DLD1 (cell line): ENCODE measurements around the gene IL4I1.

Source experiments
- in situ Hi-C: cut with HindIII; loops from 2 replicates; pipeline ENCODE4 v1.10.0; 2017; ENCODE audit warnings: low sequenced_read_pairs

The IL4I1 gene

DNA sequence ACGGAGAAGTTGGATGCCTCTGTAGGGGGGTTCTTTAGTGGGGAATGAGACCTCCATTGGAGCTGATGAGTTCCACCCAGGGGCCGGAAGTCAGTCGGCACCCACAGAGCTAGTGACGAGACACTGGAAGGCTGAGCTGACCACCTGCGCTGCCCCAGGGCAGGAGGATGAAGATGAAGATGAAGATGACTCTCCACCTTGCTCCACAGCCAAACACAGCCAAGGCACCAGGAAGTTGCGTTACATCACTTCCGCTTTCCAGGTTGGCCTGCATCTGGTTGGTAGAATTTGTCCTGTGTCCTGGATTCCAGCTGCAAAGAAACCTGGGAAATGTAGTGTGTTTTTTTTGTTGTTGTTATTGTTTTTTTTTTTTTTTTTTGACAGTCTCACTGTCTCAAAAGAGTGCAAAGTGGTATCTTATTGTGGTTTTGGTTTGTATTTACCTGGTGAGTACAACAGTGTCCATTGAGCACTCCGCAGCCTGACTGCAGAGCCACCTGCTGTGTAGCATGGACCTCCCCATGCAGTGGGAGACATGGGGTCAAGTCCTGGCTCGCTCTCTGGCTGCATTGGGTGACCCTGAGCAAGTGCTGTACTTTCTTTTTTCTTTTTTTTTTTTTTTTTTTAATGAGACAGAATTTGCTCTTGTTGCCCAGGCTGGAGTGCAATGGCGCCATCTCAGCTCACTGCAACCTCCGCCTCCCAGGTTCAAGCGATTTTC lies 17.3 kb downstream of the IL4I1 start:
- in situ Hi-C loops: no loop called here

DNA sequence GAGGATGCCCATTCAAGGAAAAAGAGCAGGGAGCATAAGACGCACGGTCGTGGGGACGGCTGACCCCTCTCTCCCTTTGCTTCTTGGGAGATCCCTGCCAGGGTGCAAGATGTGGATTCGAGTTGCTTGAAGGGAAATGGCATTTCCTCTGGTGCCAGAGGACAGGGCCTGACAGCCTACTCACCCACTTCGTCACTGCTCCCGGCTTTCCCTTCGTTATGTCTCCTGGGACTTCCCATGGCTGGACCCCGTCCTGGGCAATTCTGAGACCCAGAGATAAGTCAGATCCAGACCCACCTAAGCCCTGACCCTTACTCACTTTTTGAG lies 18.0 kb downstream of the IL4I1 start:
- in situ Hi-C loops: no loop called here

DNA sequence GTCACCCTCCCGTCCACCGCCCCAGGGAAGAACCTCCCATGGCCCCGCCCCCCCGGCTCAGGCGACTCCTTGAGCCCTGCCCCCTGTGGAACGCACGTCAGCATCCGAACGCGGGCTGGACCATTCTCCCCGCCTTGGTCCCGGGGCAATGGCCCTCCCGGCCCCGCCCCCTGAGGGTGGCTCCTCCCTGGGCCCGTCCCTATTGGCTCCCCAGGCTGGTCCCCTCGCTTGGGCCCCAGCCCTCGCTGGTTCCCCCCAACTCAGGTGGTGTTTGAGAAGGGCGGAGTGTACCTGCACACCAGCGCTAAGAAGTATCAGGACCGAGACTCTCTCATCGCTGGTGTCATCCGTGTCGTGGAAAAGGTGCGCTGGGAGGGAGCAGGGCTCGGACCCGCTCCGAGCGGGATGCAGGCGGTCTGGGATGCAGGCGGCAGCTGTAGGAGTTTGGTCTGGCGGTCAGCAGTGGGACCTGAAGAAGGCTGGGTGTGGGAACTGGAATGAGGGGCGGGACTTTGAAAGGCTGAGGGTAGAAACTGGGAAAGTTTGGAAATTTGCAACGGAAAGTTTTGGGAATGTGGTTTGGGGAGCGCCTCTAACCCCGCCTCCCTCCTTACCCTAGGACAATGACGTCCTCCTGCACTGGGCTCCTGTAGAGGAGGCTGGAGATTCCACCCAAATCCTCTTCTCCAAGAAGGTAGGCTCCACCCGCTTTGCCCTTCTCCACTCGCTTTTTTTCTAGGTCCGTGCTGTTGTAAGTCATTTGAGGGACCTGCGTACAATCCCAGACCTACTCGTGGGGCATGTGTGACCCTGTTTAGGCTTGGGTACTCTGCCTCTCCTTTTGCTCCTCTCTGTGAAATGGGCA lies 18.6 kb downstream of the IL4I1 start:
- in situ Hi-C loops: no loop called here

DNA sequence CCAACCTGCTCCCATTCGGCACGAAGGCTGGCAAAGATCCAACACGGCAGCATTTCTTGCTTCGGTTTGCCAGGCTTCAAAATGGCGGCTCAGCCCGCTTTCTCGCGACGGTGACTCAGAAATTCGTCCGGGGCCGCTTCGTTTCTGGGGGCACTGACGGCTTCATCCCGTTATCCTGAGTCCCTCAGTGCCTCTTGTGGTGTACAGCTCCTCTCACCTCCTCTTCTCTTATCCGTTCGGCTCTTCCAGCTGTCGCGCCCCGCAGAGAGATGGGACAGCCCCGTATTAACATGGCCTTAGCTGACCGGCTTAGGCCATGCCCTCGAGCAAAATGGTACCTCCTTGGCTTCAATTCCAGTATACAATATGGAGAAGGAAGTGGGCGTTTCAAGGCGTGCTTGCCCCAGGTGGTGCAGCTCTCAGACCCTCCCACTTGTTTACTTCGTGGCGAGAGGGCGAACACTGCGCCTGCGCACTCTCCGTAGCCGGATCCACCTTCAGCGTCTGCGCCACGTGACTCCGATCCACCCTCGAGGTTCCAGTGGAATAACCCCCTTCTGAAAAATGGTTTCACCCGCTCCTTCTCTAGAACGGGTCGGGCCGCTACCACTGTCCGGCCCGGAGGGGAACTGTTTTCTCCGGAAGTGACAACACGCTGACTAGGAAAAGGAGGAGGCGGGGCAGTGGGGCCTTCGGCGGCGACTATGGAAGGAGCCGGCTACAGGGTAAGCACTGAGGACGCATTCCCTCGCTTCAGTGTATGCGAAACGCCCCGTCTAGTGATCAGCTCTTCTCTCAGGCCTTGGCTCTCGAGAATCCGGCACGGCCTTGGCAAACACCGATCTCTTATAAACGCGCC lies 19.4 kb downstream of the IL4I1 start, which contains the start of the genes AKT1S1 and TBC1D17:
AKT1S1 (minus strand) TSS at position 336 of the 859 bp plus-strand sequence. CDS start 4,060 bp downstream, outside the sequence.
TBC1D17 (plus strand) TSS at position 683 of the 859 bp plus-strand sequence; CDS start at position 705, 22 bp downstream.
- in situ Hi-C loops: no loop called here

- in situ Hi-C loops: no loop called here
Observed at GRCh38 chr19:49876422-49877019, 20.2 kb downstream of the IL4I1 start.

- in situ Hi-C loops: no loop called here
Observed at GRCh38 chr19:49875857-49876421, 20.7 kb downstream of the IL4I1 start.

- in situ Hi-C loops: no loop called here
Observed at GRCh38 chr19:49875177-49875576, 21.5 kb downstream of the IL4I1 start.

- in situ Hi-C loops: no loop called here
Observed at GRCh38 chr19:49874503-49875157, 22.1 kb downstream of the IL4I1 start.

- in situ Hi-C loops: no loop called here
Observed at GRCh38 chr19:49873834-49874233, 22.9 kb downstream of the IL4I1 start.

- in situ Hi-C loops: no loop called here
Observed at GRCh38 chr19:49873129-49873521, 23.6 kb downstream of the IL4I1 start.

DNA sequence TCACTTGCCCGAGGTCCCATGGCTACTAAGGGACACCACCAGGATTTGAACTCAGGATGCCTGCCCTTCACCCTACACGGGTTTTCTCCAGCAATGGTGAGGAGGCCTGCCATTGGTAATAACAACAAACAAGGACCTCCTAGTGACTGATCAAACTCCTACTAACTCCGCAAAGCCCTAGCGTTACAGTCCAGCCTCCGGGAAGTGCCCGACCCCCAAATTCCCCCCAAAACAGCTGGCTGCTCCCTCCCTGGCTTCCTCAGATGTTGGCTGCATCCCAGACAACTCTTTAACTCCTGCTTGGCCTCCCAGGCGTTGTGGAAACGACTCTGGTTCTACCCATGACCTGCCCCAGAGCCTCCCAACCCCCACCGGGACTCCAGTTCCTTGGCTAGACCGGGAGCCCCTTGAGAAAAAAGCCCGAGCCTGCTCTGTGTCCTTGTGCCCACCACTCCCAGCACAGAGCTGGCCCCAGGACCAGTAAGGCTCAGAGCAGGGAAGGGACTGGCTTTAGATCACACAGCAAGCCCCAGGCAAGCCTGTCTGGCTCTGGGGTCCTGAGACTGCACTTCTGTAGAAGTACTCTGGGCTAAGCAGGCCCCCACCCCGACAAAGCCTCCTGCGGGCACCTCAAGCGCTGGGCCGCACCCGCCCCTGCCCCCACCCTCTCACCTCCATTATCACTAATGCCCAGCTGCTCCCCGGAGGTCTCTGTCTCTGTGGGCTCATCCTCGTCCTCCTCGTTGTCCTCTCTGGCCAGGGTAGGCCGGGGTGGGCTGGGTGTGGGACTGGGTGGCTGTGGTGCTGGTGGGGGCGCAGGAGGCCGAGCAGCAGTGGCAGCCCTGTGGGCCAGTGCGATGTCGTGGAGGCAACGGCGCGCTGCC lies 24.2 kb downstream of the IL4I1 start:
- in situ Hi-C loops: no loop called here

DNA sequence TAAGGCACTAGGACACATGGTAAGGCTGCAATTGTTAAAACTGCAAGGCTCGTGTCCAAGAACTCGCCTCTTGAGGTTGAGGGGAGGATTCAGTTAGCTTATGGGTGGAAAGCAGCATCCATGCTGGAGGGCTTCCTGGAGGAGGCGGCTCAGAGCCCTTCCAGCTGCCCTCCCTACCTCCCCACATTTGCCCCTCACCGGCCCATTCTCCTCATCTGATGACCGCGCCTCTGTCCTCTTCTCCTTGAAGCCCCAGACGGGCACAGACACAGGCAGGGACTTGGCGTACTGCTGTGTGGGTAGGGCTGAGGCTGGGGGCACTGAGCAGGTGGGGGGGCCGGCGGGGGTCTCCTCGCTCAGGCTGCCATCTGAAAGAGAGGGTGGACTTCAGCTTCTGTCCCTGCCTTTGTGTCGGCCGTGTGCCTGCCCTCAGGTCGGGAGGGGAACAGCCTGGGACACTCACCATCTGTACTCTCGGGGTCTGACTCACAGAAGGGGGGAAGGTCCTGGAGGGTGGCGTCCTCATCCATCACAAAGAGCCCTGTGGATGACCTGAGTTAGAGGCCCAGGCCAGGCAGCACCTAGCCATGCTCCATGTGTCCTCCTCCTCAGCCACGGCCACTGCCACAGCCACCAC lies 25.2 kb downstream of the IL4I1 start:
- in situ Hi-C loops: no loop called here

GRCh38 chr19:49870309-49870901 lies 26.3 kb downstream of the IL4I1 start:
- in situ Hi-C loops: no loop called here

DNA sequence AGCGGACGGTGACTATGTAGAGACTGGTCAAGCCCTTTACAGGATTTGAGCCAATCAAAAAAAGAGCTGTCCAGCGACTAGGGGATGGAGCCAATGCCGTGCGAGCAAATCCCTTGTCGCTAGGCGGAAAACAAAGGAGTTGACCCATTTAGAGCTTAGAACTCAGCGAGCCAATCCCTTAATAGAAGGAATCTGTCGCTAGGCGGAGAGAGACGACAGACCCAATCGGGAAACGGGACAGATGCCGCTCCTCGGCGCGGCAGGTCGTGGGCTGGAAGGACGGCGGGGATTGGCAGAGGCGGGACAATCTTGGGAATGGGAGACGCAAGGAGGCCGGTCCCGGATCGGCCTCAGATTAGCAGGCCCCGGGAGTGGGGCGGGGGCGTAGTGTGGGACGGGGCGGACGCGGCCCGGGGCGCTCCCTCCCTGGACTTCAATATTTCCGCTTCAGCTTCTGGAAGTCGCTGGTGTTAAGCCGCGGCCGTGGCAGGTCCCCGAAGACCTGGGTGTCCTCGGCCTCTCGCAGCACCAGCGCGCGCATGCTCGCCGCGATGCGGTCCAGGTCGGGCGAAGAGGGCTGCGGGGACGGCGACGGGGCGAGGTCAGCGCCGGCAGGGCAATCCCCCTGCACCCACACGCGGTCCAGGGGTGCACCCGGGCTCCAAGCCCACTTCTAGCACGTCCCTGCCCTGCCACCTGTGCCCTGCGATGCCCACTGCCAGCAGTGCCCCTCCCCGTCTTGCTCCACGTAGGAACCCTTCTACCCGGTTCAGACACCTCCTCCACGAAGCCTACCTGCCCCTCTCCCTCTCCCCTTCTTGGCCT lies 27.0 kb downstream of the IL4I1 start:
- in situ Hi-C loops: no loop called here

- in situ Hi-C loops: no loop called here
Observed at GRCh38 chr19:49869009-49869483, 27.6 kb downstream of the IL4I1 start.

- in situ Hi-C loops: no loop called here
Observed at GRCh38 chr19:49866933-49867782, 29.5 kb downstream of the IL4I1 start, which contains the start of gene PNKP. PNKP (minus strand) TSS chr19:49867576; CDS start chr19:49867204, 372 bp downstream.
